ENCODE data around the gene TRERF1.

The TRERF1 gene

GRCh38 chr6:42321976-42322375 lies 129.8 kb downstream of the TRERF1 start:
- no peaks in the 10 kb centered on the region for H3K79me2 ChIP-seq (ENCODE audit: low read length)
- DNase-seq: no peak
- H3K4me1 ChIP-seq (ENCODE audit: low read length): no peaks in the 10 kb centered on the region
- H4K20me1 ChIP-seq (ENCODE audit: insufficient read depth, low read length): no peaks in the 10 kb centered on the region
- no peaks in the 10 kb centered on the region for H3K36me3 ChIP-seq (replicated peaks; ENCODE audit: insufficient read depth, low read length)
- no peak overlapping the region for H3K27ac ChIP-seq (ENCODE audit: low read length)
- H3F3A ChIP-seq (ENCODE audit: insufficient read depth, low read length): no peaks in the 10 kb centered on the region
- no peak for TF ChIP-seq EZH2 (optimal IDR thresholded peaks at IDR 0.05; ENCODE audit: low read depth, low read length)
- no peak for TF ChIP-seq EZH2phosphoT487 (IDR thresholded peaks at IDR 0.05; ENCODE audit: low read length)
- TF ChIP-seq CTCF (IDR thresholded peaks at IDR 0.05; ENCODE audit: low read length): no peak
- no peak overlapping the region for H2AFZ ChIP-seq (ENCODE audit: low read length)
- no peaks in the 10 kb centered on the region for H3K9me3 ChIP-seq (replicated peaks; ENCODE audit: insufficient read depth, low read length)
- H3K4me2 ChIP-seq (ENCODE audit: low read depth, low read length): no peak overlapping the region
- no peaks in the 10 kb centered on the region for H3K27me3 ChIP-seq (replicated peaks; ENCODE audit: insufficient read depth, low read length)
- no peak overlapping the region for H3K9ac ChIP-seq (ENCODE audit: low read length)
- no peaks in the 10 kb centered on the region; the same call in 1 of the 2 replicates for H3K9me2 ChIP-seq (replicated peaks; ENCODE audit: insufficient read depth, low read length)
- H3K4me3 ChIP-seq (ENCODE audit: low read length): no peak overlapping the region

GRCh38 chr6:42320762-42321161 lies 131.0 kb downstream of the TRERF1 start:
- no peaks in the 10 kb centered on the region; the same call in 1 of the 2 replicates for H3K9me2 ChIP-seq (replicated peaks; ENCODE audit: insufficient read depth, low read length)
- H4K20me1 ChIP-seq (ENCODE audit: insufficient read depth, low read length): no peaks in the 10 kb centered on the region
- no peak overlapping the region for H3K4me2 ChIP-seq (ENCODE audit: low read depth, low read length)
- no peaks in the 10 kb centered on the region for H3K9me3 ChIP-seq (replicated peaks; ENCODE audit: insufficient read depth, low read length)
- no peak for TF ChIP-seq CTCF (IDR thresholded peaks at IDR 0.05; ENCODE audit: low read length)
- no peak for TF ChIP-seq EZH2 (optimal IDR thresholded peaks at IDR 0.05; ENCODE audit: low read depth, low read length)
- no peak for TF ChIP-seq EZH2phosphoT487 (IDR thresholded peaks at IDR 0.05; ENCODE audit: low read length)
- no peaks in the 10 kb centered on the region for H3K27me3 ChIP-seq (replicated peaks; ENCODE audit: insufficient read depth, low read length)
- no peak overlapping the region for H3K4me3 ChIP-seq (ENCODE audit: low read length)
- H3K27ac ChIP-seq (ENCODE audit: low read length): no peak overlapping the region
- H3F3A ChIP-seq (ENCODE audit: insufficient read depth, low read length): no peaks in the 10 kb centered on the region
- H2AFZ ChIP-seq (ENCODE audit: low read length): no peak overlapping the region
- no peak for DNase-seq
- no peaks in the 10 kb centered on the region for H3K36me3 ChIP-seq (replicated peaks; ENCODE audit: insufficient read depth, low read length)
- H3K9ac ChIP-seq (ENCODE audit: low read length): no peak overlapping the region
- no peaks in the 10 kb centered on the region for H3K4me1 ChIP-seq (ENCODE audit: low read length)
- H3K79me2 ChIP-seq (ENCODE audit: low read length): no peaks in the 10 kb centered on the region

GRCh38 chr6:42318480-42318879 lies 133.2 kb downstream of the TRERF1 start:
- Histone ChIP-seq H3K79me2 (ENCODE audit: low read length) (no peaks in the 10 kb centered on the region), H3K9ac (ENCODE audit: low read length) (no peak overlapping the region), H4K20me1 (ENCODE audit: insufficient read depth, low read length) (no peaks in the 10 kb centered on the region), H3K4me1 (ENCODE audit: low read length) (no peaks in the 10 kb centered on the region), H3K27me3 (replicated peaks; ENCODE audit: insufficient read depth, low read length) (no peaks in the 10 kb centered on the region), H3K27ac (ENCODE audit: low read length) (no peak overlapping the region), H3K9me2 (replicated peaks; ENCODE audit: insufficient read depth, low read length) (no peaks in the 10 kb centered on the region; the same call in 1 of the 2 replicates), H3F3A (ENCODE audit: insufficient read depth, low read length) (no peaks in the 10 kb centered on the region), H3K4me3 (ENCODE audit: low read length) (no peak overlapping the region), H3K9me3 (replicated peaks; ENCODE audit: insufficient read depth, low read length) (no peaks in the 10 kb centered on the region), H3K36me3 (replicated peaks; ENCODE audit: insufficient read depth, low read length) (no peaks in the 10 kb centered on the region), H3K4me2 (ENCODE audit: low read depth, low read length) (no peak overlapping the region), H2AFZ (ENCODE audit: low read length) (no peak overlapping the region)
- no peak for DNase-seq
- no peak for TF ChIP-seq CTCF (IDR thresholded peaks at IDR 0.05; ENCODE audit: low read length)
- no peak for TF ChIP-seq EZH2phosphoT487 (IDR thresholded peaks at IDR 0.05; ENCODE audit: low read length)
- TF ChIP-seq EZH2 (optimal IDR thresholded peaks at IDR 0.05; ENCODE audit: low read depth, low read length): no peak

Data from MM.1S (cell line).